HCT116 (cell line): ENCODE measurements around the gene MAMSTR. TPM values are rescaled to one million over a fixed set of nuclear protein-coding genes. Genes with fewer than 3 reads are reported as not detected.

Source experiments
- ATAC-seq: fragments of 200-7000 bp; cut with Tn5 transposase; 2 replicates; pipeline ENCODE4 v1.9.1; 2020; ENCODE audit warnings: mild to moderate bottlenecking, moderate library complexity
- BruUV-seq: library from RNA; stranded (reverse); fragments of 400-500 nt; replicated peaks from 2 replicates; lab custom pipeline; 2021; lab: Mats Ljungman, UMichigan
- CTCF ChIA-PET: fragments of 300-600 bp; sonication (Branson Sonifier 250); formaldehyde crosslinking; loops from one replicate; lab custom pipeline; 2021; ENCODE audit warnings: antibody characterized with exemption; lab: Charles Lee
- POLR2A ChIA-PET: fragments of 300-600, 350-600 bp; sonication (Branson Sonifier 250); formaldehyde crosslinking; loops from one replicate; lab custom pipeline; 2021; ENCODE audit warnings: antibody characterized with exemption; lab: Charles Lee
- RAD21 ChIA-PET, 2 experiments: fragments of 300-600 bp; sonication (Branson Sonifier 250); formaldehyde crosslinking; loops; one replicate each; lab custom pipeline; 2023; ENCODE audit warnings: low total read pairs in 2 of 2; ENCODE audit not compliant: uncharacterized antibody in 2 of 2, unreplicated experiment in 2 of 2, low non-redundant PET in 1 of 2; lab: Charles Lee
- DNase-seq: peaks from one replicate; pipeline ENCODE4 v3.0.0-alpha.2; 2010; ENCODE audit warnings: low read depth, low spot score
- H2AFZ ChIP-seq: fragments of 200-600 bp; shearing (Covaris generic), sonication (generic); 2 replicates; pipeline ENCODE4 v1.6.1; 2017; ENCODE audit warnings: low read depth, mixed run types, mixed read lengths, antibody characterized with exemption, low read length; ENCODE audit not compliant: poor library complexity, severe bottlenecking
- H3K27ac ChIP-seq: 2 replicates; pipeline ENCODE4 v1.5.1; 2012; ENCODE audit warnings: low read depth, low read length
- H3K27me3 ChIP-seq: fragments of 200-600 bp; sonication (generic); 2 replicates; pipeline ENCODE4 v1.6.1; 2016; ENCODE audit warnings: mixed run types, low read length, mixed read lengths; ENCODE audit not compliant: insufficient read depth
- H3K36me3 ChIP-seq, 2 experiments: fragments of 200-500 bp in 1 of 2; fragments of 200-600 bp in 1 of 2; sonication (Bioruptor generic) in 1 of 2; sonication (generic) in 1 of 2; 2 replicates each; pipeline versions ENCODE4 v1.5.1 to v1.6.1; 2014 to 2016; ENCODE audit warnings: low read length in 2 of 2, inconsistent platforms in 1 of 2, mixed read lengths in 1 of 2, mixed run types in 1 of 2; ENCODE audit not compliant: insufficient read depth in 2 of 2, control insufficient read depth in 1 of 2
- H3K4me1 ChIP-seq, 2 experiments: fragments of 200-600 bp in 1 of 2; sonication (generic) in 1 of 2; 2 replicates each; pipeline versions ENCODE4 v1.5.1 to v1.6.1; 2012 to 2017; ENCODE audit warnings: low read length in 2 of 2, inconsistent platforms in 1 of 2, mild to moderate bottlenecking in 1 of 2, mixed read lengths in 1 of 2, mixed run types in 1 of 2, moderate library complexity in 1 of 2; ENCODE audit not compliant: insufficient read depth in 2 of 2, control insufficient read depth in 1 of 2
- H3K4me2 ChIP-seq: fragments of 200-600 bp; sonication (generic); 2 replicates; pipeline ENCODE4 v1.6.1; 2017; ENCODE audit warnings: mixed run types, low read length, mixed read lengths
- H3K4me3 ChIP-seq, 2 experiments: fragments of 200-600 bp in 1 of 2; sonication (generic) in 1 of 2; replicated peaks in 1 of 2; 2 replicates each; pipeline ENCODE4 v1.5.1; 2011 to 2016; ENCODE audit warnings: low read length in 2 of 2, control low read depth in 1 of 2, low read depth in 1 of 2, mild to moderate bottlenecking in 1 of 2, mixed read lengths in 1 of 2, mixed run types in 1 of 2
- H3K79me2 ChIP-seq: fragments of 200-600 bp; sonication (generic); 2 replicates; pipeline ENCODE4 v1.6.1; 2017; ENCODE audit warnings: mild to moderate bottlenecking, mixed run types, low read length, moderate library complexity, mixed read lengths; ENCODE audit not compliant: insufficient read depth
- H3K9ac ChIP-seq: fragments of 200-600 bp; sonication (generic); 2 replicates; pipeline ENCODE4 v1.6.1; 2016; ENCODE audit warnings: low read length, mixed read lengths
- H3K9me2 ChIP-seq: fragments of 200-600 bp; sonication (generic), shearing (Covaris generic); 2 replicates; pipeline ENCODE4 v1.6.1; 2017; ENCODE audit warnings: mixed run types, mild to moderate bottlenecking, moderate library complexity; ENCODE audit not compliant: insufficient read depth
- H3K9me3 ChIP-seq, 2 experiments: fragments of 200-500 bp in 1 of 2; fragments of 200-600 bp in 1 of 2; sonication (Bioruptor generic) in 1 of 2; sonication (generic) in 1 of 2; 2 replicates each; pipeline ENCODE4 v1.6.1; 2014 to 2017; ENCODE audit warnings: low read length in 2 of 2, mixed read lengths in 2 of 2, inconsistent platforms in 1 of 2, low read depth in 1 of 2, mild to moderate bottlenecking in 1 of 2, mixed run types in 1 of 2, moderate library complexity in 1 of 2; ENCODE audit not compliant: control insufficient read depth in 1 of 2, insufficient read depth in 1 of 2
- H4K20me1 ChIP-seq: fragments of 200-600 bp; sonication (generic), shearing (Covaris generic); 2 replicates; pipeline ENCODE4 v1.6.1; 2017; ENCODE audit warnings: mixed run types, mild to moderate bottlenecking, moderate library complexity; ENCODE audit not compliant: insufficient read depth
- ATF3 ChIP-seq: IDR thresholded peaks from 2 replicates; pipeline ENCODE4 v1.6.1; 2012
- CTCF ChIP-seq, 3 experiments: fragments of 200-600 bp in 1 of 3; sonication (generic) in 1 of 3; IDR thresholded peaks in 2 of 3; conservative IDR thresholded peaks in 1 of 3; 2 replicates each; pipeline ENCODE4 v1.5.1; 2012 to 2017; ENCODE audit warnings: low read depth in 2 of 3, low read length in 2 of 3, antibody characterized with exemption in 1 of 3, borderline replicate concordance in 1 of 3, control low read depth in 1 of 3, mild to moderate bottlenecking in 1 of 3, mixed read lengths in 1 of 3, mixed run types in 1 of 3, moderate library complexity in 1 of 3; ENCODE audit not compliant: insufficient read depth in 1 of 3
- ELF1 ChIP-seq: IDR thresholded peaks from 2 replicates; pipeline ENCODE4 v1.6.1; 2012; ENCODE audit warnings: low read depth, borderline replicate concordance
- EZH2phosphoT487 ChIP-seq: fragments of 200-600 bp; IDR thresholded peaks from 2 replicates; pipeline ENCODE4 v1.6.1; 2018; ENCODE audit warnings: antibody characterized with exemption, borderline replicate concordance
- JUND ChIP-seq: IDR thresholded peaks from 2 replicates; pipeline ENCODE4 v1.6.1; 2012
- RAD21 ChIP-seq: IDR thresholded peaks from 2 replicates; pipeline ENCODE4 v1.6.1; 2012; ENCODE audit warnings: low read depth, mild to moderate bottlenecking
- REST ChIP-seq: IDR thresholded peaks from 2 replicates; pipeline ENCODE4 v1.6.1; 2012; ENCODE audit warnings: low read depth
- SIN3A ChIP-seq: IDR thresholded peaks from 2 replicates; pipeline ENCODE4 v1.6.1; 2012; ENCODE audit warnings: low read depth
- YY1 ChIP-seq: IDR thresholded peaks from 2 replicates; pipeline ENCODE4 v1.6.1; 2011; ENCODE audit warnings: low read length, low read depth, moderate library complexity, mild to moderate bottlenecking; ENCODE audit not compliant: insufficient replicate concordance; ENCODE audit errors: extremely low read depth
- ZFX ChIP-seq: fragments of 450-650 bp; IDR thresholded peaks from 2 replicates; pipeline ENCODE4 v1.6.1; 2017
- ZNF274 ChIP-seq: fragments of 200-500 bp; sonication (Bioruptor generic); IDR thresholded peaks from 2 replicates; pipeline ENCODE4 v1.6.1; 2014; ENCODE audit warnings: mild to moderate bottlenecking, low read depth, low read length, inconsistent platforms
- intact Hi-C: fragments of 100-400 bp; cut with micrococcal nuclease; formaldehyde crosslinking; loops from 2 replicates; pipeline ENCODE4 v1.10.0; 2022
- total RNA-seq: library from RNA; stranded (reverse); gene quantifications from one replicate; pipeline ENCODE4 v1.2.1, GENCODE V29; 2021; ENCODE audit not compliant: unreplicated experiment

The MAMSTR gene
- total RNA-seq, 1 experiment from 2014 or later, result 1.3 TPM

GRCh38 chr19:48664476-48664875, 55.0 kb downstream of the MAMSTR start (continued):
- no peak for TF ChIP-seq CTCF (IDR thresholded peaks at IDR 0.05 in 2 of 3, conservative IDR thresholded peaks at IDR 0.05 in 1 of 3; ENCODE audit: borderline replicate concordance in 1 of 3, insufficient read depth in 1 of 3, low read depth in 2 of 3, low read length in 2 of 3)
- no peak for TF ChIP-seq EZH2phosphoT487
- no peak for TF ChIP-seq ZFX
- TF ChIP-seq ELF1, result no peak

GRCh38 chr19:48663667-48664066, 55.9 kb downstream of the MAMSTR start:
- ChIA-PET CTCF (no interaction called here), POLR2A (no interaction called here), RAD21 (no interaction called here)
- no peak overlapping the region for H3K4me3 ChIP-seq
- H3K9me2 ChIP-seq, result no peaks in the 10 kb centered on the region
- no peaks in the 10 kb centered on the region for H3K79me2 ChIP-seq
- no peaks in the 10 kb centered on the region for H3K9me3 ChIP-seq
- no peaks in the 10 kb centered on the region for H3K36me3 ChIP-seq
- no peak overlapping the region for H3K4me2 ChIP-seq
- ATAC-seq (no peak), DNase-seq (no peak)
- intact Hi-C loops, result no loop called here
- peaks cover 2 to 17% of the 10 kb centered on the region in 2 experiments; a peak in 3 of 4 replicates for H3K4me1 ChIP-seq
- TF ChIP-seq EZH2phosphoT487, result no peak
- no peak for TF ChIP-seq ELF1
- TF ChIP-seq JUND, result no peak
- TF ChIP-seq ZNF274, result no peak
- TF ChIP-seq CTCF (IDR thresholded peaks at IDR 0.05 in 2 of 3, conservative IDR thresholded peaks at IDR 0.05 in 1 of 3; ENCODE audit: borderline replicate concordance in 1 of 3, insufficient read depth in 1 of 3, low read depth in 2 of 3, low read length in 2 of 3), result no peak
- no peak for TF ChIP-seq SIN3A
- no peak for TF ChIP-seq YY1
- no peak for TF ChIP-seq REST
- no peak for TF ChIP-seq ATF3
- no peak for TF ChIP-seq RAD21
- H3K27ac ChIP-seq, result no peak overlapping the region
- no TSS peak for BruUV-seq
- H4K20me1 ChIP-seq, result no peaks in the 10 kb centered on the region
- no peaks in the 10 kb centered on the region for H3K27me3 ChIP-seq
- no peak overlapping the region for H2AFZ ChIP-seq
- no peak overlapping the region for H3K9ac ChIP-seq
